ENCODE results near the gene KRTAP4-12.
"Not testable (repeated sequence)": the region's sequence is repeated elsewhere in the genome, so short reads cannot be mapped to it uniquely, and the experiment has no call there.

DNA sequence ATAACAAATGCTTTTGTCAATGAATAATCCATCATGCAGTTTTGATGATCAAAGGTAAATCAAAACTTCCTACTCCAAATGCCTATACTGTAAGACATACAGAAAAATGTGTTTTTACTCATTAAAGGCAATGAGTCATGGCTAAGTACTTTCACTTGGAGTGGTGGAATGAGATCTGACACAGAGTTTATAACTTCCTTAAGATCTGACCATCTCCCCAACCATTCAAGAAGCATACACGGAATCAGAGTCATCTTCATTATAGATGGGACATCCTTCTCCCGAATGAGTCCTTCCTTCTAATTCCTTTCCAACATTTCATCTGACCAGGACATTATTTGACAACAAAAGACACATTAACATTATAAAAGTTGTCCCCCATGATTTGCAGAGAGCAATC is 40.6 kb downstream of the KRTAP4-12 start:
- not testable (repeated sequence) for TF ChIP-seq POLR2A (IDR thresholded peaks at IDR 0.05; ENCODE audit: low read length); GATA1 (IDR thresholded peaks at IDR 0.05; ENCODE audit: low read depth, low read length)

Measured in erythroblast (primary cell).